ENCODE data around the gene P2RX2. TPM values are rescaled to one million over a fixed set of nuclear protein-coding genes. Genes with fewer than 3 reads are reported as not detected.

Gene P2RX2
- total and polyA plus RNA-seq, 4 donors: not detected

DNA sequence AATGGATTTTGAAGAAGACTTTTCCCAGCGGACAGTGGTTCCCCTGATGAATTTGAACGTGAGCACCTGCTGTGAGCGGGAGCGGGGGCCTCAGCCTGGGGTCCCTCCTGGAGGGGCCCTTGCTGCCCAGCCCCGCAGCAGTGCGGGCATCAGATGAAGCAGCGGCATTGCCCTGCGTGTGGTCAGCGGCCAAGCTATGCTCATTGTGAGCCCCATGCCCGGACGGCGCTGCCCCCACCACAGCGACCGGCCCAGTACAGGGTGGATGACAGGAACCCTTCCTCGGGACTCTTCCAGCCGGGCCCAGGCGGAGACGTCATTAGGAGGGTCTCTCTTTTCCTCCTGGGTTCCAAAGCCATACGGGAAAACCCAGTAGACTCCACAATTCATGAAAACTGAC is 11.6 kb upstream of the P2RX2 start:
- H3K27me3 ChIP-seq (ENCODE audit: control insufficient read depth in 4 of 4, insufficient read depth in 4 of 4, low read length in 3 of 4): no peaks in the 10 kb centered on the region
- no peaks in the 10 kb centered on the region for H3K36me3 ChIP-seq (ENCODE audit: control insufficient read depth in 4 of 4, insufficient read depth in 3 of 4, low read depth in 1 of 4, low read length in 3 of 4)
- H3K4me3 ChIP-seq (ENCODE audit: low read depth in 1 of 3, low read length in 3 of 3): no peak overlapping the region
- H3K9me3 ChIP-seq (ENCODE audit: control insufficient read depth in 4 of 4, low read length in 3 of 4): no peaks in the 10 kb centered on the region
- 96% methylated on average over 19 of the region's 19 CpGs for WGBS
- H3K9ac ChIP-seq (ENCODE audit: low read depth in 1 of 2, low read length in 2 of 2): no peak overlapping the region
- DNase-seq (ENCODE audit: low spot score): no peak
- peaks cover 10 to 63% (median 35%) of the 10 kb centered on the region in 4 donors for H3K4me1 ChIP-seq (ENCODE audit: control insufficient read depth in 4 of 4, insufficient read depth in 4 of 4, low read length in 3 of 4)
- H3K27ac ChIP-seq (ENCODE audit: low read depth in 1 of 2, low read length in 2 of 2): peak overlapping the region in 1 of 2 donors; percentile 92
- TF ChIP-seq SP1 (IDR thresholded peaks at IDR 0.05) (no peak), RXRA (IDR thresholded peaks at IDR 0.05) (no peak), FOXA1 (IDR thresholded peaks at IDR 0.05) (no peak), EGR1 (IDR thresholded peaks at IDR 0.05; ENCODE audit: low read depth in 2 of 2) (no peak), JUND (IDR thresholded peaks at IDR 0.05) (no peak), NR2F2 (IDR thresholded peaks at IDR 0.05) (no peak), YY1 (IDR thresholded peaks at IDR 0.05) (no peak)
- TF ChIP-seq, protein P1, sequence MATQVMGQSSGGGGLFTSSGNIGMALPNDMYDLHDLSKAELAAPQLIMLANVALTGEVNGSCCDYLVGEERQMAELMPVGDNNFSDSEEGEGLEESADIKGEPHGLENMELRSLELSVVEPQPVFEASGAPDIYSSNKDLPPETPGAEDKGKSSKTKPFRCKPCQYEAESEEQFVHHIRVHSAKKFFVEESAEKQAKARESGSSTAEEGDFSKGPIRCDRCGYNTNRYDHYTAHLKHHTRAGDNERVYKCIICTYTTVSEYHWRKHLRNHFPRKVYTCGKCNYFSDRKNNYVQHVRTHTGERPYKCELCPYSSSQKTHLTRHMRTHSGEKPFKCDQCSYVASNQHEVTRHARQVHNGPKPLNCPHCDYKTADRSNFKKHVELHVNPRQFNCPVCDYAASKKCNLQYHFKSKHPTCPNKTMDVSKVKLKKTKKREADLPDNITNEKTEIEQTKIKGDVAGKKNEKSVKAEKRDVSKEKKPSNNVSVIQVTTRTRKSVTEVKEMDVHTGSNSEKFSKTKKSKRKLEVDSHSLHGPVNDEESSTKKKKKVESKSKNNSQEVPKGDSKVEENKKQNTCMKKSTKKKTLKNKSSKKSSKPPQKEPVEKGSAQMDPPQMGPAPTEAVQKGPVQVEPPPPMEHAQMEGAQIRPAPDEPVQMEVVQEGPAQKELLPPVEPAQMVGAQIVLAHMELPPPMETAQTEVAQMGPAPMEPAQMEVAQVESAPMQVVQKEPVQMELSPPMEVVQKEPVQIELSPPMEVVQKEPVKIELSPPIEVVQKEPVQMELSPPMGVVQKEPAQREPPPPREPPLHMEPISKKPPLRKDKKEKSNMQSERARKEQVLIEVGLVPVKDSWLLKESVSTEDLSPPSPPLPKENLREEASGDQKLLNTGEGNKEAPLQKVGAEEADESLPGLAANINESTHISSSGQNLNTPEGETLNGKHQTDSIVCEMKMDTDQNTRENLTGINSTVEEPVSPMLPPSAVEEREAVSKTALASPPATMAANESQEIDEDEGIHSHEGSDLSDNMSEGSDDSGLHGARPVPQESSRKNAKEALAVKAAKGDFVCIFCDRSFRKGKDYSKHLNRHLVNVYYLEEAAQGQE (IDR thresholded peaks at IDR 0.05): no peak
- TF ChIP-seq, protein P2, sequence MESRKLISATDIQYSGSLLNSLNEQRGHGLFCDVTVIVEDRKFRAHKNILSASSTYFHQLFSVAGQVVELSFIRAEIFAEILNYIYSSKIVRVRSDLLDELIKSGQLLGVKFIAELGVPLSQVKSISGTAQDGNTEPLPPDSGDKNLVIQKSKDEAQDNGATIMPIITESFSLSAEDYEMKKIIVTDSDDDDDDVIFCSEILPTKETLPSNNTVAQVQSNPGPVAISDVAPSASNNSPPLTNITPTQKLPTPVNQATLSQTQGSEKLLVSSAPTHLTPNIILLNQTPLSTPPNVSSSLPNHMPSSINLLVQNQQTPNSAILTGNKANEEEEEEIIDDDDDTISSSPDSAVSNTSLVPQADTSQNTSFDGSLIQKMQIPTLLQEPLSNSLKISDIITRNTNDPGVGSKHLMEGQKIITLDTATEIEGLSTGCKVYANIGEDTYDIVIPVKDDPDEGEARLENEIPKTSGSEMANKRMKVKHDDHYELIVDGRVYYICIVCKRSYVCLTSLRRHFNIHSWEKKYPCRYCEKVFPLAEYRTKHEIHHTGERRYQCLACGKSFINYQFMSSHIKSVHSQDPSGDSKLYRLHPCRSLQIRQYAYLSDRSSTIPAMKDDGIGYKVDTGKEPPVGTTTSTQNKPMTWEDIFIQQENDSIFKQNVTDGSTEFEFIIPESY (IDR thresholded peaks at IDR 0.05): no peak
- TF ChIP-seq, protein P3, sequence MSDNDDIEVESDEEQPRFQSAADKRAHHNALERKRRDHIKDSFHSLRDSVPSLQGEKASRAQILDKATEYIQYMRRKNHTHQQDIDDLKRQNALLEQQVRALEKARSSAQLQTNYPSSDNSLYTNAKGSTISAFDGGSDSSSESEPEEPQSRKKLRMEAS (IDR thresholded peaks at IDR 0.05): no peak
- TF ChIP-seq, protein P4, sequence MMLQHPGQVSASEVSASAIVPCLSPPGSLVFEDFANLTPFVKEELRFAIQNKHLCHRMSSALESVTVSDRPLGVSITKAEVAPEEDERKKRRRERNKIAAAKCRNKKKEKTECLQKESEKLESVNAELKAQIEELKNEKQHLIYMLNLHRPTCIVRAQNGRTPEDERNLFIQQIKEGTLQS (IDR thresholded peaks at IDR 0.05): no peak

DNA sequence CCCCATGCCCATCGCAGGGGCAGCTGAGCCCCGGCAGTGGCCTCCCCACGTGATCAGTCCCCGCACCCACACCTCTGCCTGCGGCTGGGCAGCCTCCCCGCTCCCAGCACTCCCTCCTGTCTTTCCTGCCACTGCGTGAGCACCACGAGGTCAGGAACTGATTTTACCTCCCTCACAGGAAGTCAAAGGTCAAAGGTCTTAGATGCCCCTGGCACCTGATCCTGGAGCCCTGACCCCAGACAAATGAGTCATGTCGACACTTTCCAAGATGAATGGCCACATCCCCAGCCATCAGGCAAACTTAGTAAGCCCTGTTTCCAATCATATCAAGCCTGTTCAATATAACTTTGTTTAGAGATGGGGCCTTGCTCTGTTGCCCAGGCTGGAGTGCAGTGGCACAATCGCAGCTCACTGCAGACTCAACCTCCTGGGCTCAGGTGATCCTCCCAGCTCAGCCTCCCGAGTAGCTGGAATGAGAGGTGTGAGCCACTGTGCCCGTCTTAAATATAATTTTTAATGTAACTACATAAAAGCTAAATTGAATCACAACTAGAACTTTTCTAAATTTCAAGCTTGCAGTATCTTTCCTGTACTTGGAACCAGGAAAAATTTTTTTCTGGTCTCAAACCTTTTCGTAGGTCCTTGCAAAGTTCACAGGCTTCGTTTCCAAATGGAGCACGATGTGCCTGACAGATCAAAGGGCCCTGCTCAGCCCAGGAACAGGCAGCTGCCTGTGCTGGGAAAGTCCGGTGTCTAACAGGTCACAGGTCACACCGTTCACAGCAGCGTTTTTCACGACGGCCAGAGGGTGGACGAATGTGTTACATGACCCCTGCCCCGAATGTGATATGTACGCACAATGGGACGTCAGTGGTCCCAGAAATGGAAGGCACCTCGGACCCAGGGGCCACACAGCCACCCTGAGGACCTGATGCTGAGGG is 10.1 kb upstream of the P2RX2 start:
- no peak for DNase-seq (ENCODE audit: low spot score)
- H3K9ac ChIP-seq (ENCODE audit: low read depth in 1 of 2, low read length in 2 of 2): peak overlapping the region in 1 of 2 donors; percentile 84
- H3K27me3 ChIP-seq (ENCODE audit: control insufficient read depth in 4 of 4, insufficient read depth in 4 of 4, low read length in 3 of 4): no peaks in the 10 kb centered on the region
- peak overlapping the region; percentile 96 to 99 for H3K27ac ChIP-seq (ENCODE audit: low read depth in 1 of 2, low read length in 2 of 2)
- H3K36me3 ChIP-seq (ENCODE audit: control insufficient read depth in 4 of 4, insufficient read depth in 3 of 4, low read depth in 1 of 4, low read length in 3 of 4): no peaks in the 10 kb centered on the region
- WGBS: 21% methylated on average over 25 of the region's 25 CpGs
- no peaks in the 10 kb centered on the region for H3K9me3 ChIP-seq (ENCODE audit: control insufficient read depth in 4 of 4, low read length in 3 of 4)
- H3K4me1 ChIP-seq (ENCODE audit: control insufficient read depth in 4 of 4, insufficient read depth in 4 of 4, low read length in 3 of 4): peaks cover 10 to 56% (median 30%) of the 10 kb centered on the region in 4 donors
- no peak overlapping the region for H3K4me3 ChIP-seq (ENCODE audit: low read depth in 1 of 3, low read length in 3 of 3)
- TF ChIP-seq, protein P3 (IDR thresholded peaks at IDR 0.05): peak; percentile 80
- TF ChIP-seq, protein P5, sequence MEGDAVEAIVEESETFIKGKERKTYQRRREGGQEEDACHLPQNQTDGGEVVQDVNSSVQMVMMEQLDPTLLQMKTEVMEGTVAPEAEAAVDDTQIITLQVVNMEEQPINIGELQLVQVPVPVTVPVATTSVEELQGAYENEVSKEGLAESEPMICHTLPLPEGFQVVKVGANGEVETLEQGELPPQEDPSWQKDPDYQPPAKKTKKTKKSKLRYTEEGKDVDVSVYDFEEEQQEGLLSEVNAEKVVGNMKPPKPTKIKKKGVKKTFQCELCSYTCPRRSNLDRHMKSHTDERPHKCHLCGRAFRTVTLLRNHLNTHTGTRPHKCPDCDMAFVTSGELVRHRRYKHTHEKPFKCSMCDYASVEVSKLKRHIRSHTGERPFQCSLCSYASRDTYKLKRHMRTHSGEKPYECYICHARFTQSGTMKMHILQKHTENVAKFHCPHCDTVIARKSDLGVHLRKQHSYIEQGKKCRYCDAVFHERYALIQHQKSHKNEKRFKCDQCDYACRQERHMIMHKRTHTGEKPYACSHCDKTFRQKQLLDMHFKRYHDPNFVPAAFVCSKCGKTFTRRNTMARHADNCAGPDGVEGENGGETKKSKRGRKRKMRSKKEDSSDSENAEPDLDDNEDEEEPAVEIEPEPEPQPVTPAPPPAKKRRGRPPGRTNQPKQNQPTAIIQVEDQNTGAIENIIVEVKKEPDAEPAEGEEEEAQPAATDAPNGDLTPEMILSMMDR (IDR thresholded peaks at IDR 0.05; ENCODE audit: low read depth, low read length, missing input control): no peak
- TF ChIP-seq RAD21 (IDR thresholded peaks at IDR 0.05): peak in 1 of 2 donors; percentile 33
- TF ChIP-seq, protein P1 (IDR thresholded peaks at IDR 0.05): peak; percentile 57
- TF ChIP-seq HNF4G (IDR thresholded peaks at IDR 0.05): peak; percentile 22
- peak; percentile 35 for TF ChIP-seq FOXA1 (IDR thresholded peaks at IDR 0.05)
- peak; percentile 95 for TF ChIP-seq SP1 (IDR thresholded peaks at IDR 0.05)
- peak; percentile 44 for TF ChIP-seq FOXA2 (IDR thresholded peaks at IDR 0.05)
- TF ChIP-seq, protein P4 (IDR thresholded peaks at IDR 0.05): peak; percentile 76
- TF ChIP-seq JUND (IDR thresholded peaks at IDR 0.05): peak; percentile 89
- no peak for TF ChIP-seq TAF1 (conservative IDR thresholded peaks at IDR 0.05)
- peak in 1 of 2 donors; percentile 57 for TF ChIP-seq GABPA (IDR thresholded peaks at IDR 0.05 in 1 of 2, conservative IDR thresholded peaks at IDR 0.05 in 1 of 2)
- peak; percentile 92 for TF ChIP-seq NR2F2 (IDR thresholded peaks at IDR 0.05)

Data from liver (tissue), 9 donors.